Measurements from ENCODE around the gene DPP10. TPM values are rescaled to one million over a fixed set of nuclear protein-coding genes. Genes with fewer than 3 reads are reported as not detected.

Gene DPP10
- total RNA-seq, 1 experiment from 2014 or later: not detected

DNA sequence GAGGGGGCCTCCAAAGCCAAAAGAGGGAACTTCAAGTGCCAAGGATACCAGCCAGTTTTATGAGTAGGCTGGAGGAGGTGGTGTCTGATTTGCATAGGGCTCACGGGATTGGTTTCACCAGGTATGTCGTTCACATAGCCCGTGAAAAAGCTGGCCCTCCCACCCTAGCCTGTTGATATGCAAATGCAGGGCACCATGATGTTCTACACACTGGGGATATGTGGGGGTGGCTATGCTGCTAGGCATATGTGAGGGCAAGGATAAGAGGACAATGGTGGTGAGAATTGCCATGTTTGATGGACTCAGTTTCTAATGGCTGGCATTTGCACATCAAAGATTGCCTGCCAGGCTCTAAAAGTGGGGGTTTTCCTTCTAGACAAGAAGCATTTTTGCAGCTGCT lies 378.6 kb downstream of the DPP10 start:
- TF ChIP-seq, protein P1, sequence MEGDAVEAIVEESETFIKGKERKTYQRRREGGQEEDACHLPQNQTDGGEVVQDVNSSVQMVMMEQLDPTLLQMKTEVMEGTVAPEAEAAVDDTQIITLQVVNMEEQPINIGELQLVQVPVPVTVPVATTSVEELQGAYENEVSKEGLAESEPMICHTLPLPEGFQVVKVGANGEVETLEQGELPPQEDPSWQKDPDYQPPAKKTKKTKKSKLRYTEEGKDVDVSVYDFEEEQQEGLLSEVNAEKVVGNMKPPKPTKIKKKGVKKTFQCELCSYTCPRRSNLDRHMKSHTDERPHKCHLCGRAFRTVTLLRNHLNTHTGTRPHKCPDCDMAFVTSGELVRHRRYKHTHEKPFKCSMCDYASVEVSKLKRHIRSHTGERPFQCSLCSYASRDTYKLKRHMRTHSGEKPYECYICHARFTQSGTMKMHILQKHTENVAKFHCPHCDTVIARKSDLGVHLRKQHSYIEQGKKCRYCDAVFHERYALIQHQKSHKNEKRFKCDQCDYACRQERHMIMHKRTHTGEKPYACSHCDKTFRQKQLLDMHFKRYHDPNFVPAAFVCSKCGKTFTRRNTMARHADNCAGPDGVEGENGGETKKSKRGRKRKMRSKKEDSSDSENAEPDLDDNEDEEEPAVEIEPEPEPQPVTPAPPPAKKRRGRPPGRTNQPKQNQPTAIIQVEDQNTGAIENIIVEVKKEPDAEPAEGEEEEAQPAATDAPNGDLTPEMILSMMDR (IDR thresholded peaks at IDR 0.05; ENCODE audit: unreplicated experiment): no peak
- Mint-ChIP-seq H3K4me1 (ENCODE audit: low read depth, unreplicated experiment) (no peaks in the 10 kb centered on the region), H3K36me3 (ENCODE audit: insufficient read depth, unreplicated experiment) (no peaks in the 10 kb centered on the region), H3K27me3 (ENCODE audit: unreplicated experiment) (no peaks in the 10 kb centered on the region), H3K27ac (ENCODE audit: unreplicated experiment) (no peak overlapping the region), H3K9me3 (ENCODE audit: low read depth, unreplicated experiment) (peaks cover 6% of the 10 kb centered on the region), H3K4me3 (ENCODE audit: low read depth, unreplicated experiment) (no peak overlapping the region)
- intact Hi-C loops (cut with micrococcal nuclease; ENCODE audit: unreplicated experiment): no loop called here
- no peak for DNase-seq
- no TSS peak for BruUV-seq (replicated peaks)
- CTCF ChIA-PET: no interaction called here

DNA sequence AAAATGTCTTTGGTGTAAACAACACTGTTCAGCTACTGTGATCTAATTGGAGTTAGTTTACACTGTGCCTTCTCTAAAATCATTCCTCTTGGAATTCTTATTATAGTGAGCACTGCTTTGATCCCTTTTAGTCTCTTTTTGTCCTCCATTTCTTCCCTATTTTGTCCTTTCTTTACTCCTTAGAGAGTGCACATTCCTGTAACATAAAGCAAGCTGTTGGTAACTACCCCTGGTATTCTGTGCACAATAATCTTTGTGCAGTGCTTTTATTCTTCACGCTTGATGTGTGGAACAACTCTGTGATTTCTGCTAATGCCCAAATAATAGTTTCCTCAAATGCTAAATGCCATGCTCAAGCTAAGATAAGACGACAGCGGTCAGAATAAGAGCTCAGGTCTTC lies 401.5 kb downstream of the DPP10 start:
- Mint-ChIP-seq H3K9me3 (ENCODE audit: low read depth, unreplicated experiment) (peaks cover 24% of the 10 kb centered on the region), H3K27me3 (ENCODE audit: unreplicated experiment) (no peaks in the 10 kb centered on the region), H3K36me3 (ENCODE audit: insufficient read depth, unreplicated experiment) (no peaks in the 10 kb centered on the region), H3K4me1 (ENCODE audit: low read depth, unreplicated experiment) (no peaks in the 10 kb centered on the region), H3K4me3 (ENCODE audit: low read depth, unreplicated experiment) (no peak overlapping the region), H3K27ac (ENCODE audit: unreplicated experiment) (no peak overlapping the region)
- no TSS peak for BruUV-seq (replicated peaks)
- DNase-seq: no peak
- CTCF ChIA-PET: no interaction called here
- intact Hi-C loops (cut with micrococcal nuclease; ENCODE audit: unreplicated experiment): no loop called here
- TF ChIP-seq, protein P1 (IDR thresholded peaks at IDR 0.05; ENCODE audit: unreplicated experiment): no peak

DNA sequence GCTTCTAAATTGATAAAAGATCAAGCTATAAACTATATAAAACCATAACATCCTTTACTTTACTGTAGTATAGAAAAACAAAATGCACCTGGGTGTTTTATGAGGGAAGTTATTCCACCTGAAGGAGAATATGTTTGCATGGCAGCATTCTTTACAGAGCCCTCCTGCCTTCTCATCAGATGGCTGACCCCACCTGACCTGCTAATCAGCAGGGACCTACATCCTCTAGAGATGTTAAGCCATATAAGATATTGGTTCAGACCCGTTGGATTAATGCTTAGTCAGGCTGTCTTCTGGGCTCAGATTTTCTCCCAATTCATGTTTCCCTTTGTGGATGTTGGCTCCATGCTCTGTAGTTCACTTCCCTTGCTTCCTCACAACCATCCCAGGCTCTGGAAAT lies 414.8 kb downstream of the DPP10 start:
- Mint-ChIP-seq H3K9me3 (ENCODE audit: low read depth, unreplicated experiment) (peaks cover 9% of the 10 kb centered on the region), H3K4me1 (ENCODE audit: low read depth, unreplicated experiment) (no peaks in the 10 kb centered on the region), H3K36me3 (ENCODE audit: insufficient read depth, unreplicated experiment) (no peaks in the 10 kb centered on the region), H3K4me3 (ENCODE audit: low read depth, unreplicated experiment) (no peak overlapping the region), H3K27ac (ENCODE audit: unreplicated experiment) (no peak overlapping the region), H3K27me3 (ENCODE audit: unreplicated experiment) (no peaks in the 10 kb centered on the region)
- TF ChIP-seq, protein P1 (IDR thresholded peaks at IDR 0.05; ENCODE audit: unreplicated experiment): no peak
- intact Hi-C loops (cut with micrococcal nuclease; ENCODE audit: unreplicated experiment): no loop called here
- DNase-seq: no peak
- BruUV-seq (replicated peaks): no TSS peak
- CTCF ChIA-PET: no interaction called here

DNA sequence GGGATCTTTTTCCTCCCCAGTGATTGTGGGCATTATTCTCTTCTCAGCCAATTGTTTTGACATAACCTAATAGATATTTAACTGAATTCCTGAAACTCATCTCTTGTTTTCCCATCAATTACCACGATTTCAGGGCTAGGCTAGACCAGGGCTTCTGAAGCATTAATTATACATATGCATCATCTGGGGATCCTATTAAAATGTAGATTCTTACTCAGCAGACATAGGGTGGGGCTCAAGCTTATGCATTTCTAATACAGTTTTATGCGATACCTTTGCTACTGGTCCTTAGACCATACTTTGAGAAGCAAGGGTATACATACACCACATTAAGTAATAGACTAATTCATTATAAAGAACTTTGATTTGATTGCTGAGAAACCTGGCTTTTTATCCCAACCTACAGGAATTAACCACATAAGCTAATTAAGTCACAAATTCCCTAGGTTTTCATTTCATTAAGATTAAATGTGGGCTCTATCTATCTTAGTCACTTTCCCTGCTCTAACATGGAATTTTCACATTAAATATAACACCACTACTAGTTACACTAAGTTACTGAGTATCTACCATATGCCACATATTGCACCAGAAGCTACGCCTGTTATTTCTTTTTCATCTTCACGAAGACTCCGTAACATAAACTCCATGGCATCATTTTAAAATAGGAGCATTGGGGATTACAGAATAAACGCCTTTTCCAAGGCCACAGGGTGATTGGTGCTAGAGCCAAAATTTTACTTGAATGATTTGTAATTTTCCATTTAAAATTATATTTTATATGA lies 417.5 kb downstream of the DPP10 start:
- Mint-ChIP-seq H3K27me3 (ENCODE audit: unreplicated experiment) (no peaks in the 10 kb centered on the region), H3K36me3 (ENCODE audit: insufficient read depth, unreplicated experiment) (no peaks in the 10 kb centered on the region), H3K9me3 (ENCODE audit: low read depth, unreplicated experiment) (peaks cover 17% of the 10 kb centered on the region), H3K4me1 (ENCODE audit: low read depth, unreplicated experiment) (no peaks in the 10 kb centered on the region), H3K4me3 (ENCODE audit: low read depth, unreplicated experiment) (no peak overlapping the region), H3K27ac (ENCODE audit: unreplicated experiment) (no peak overlapping the region)
- BruUV-seq (replicated peaks): no TSS peak
- no peak for DNase-seq
- TF ChIP-seq, protein P1 (IDR thresholded peaks at IDR 0.05; ENCODE audit: unreplicated experiment): no peak
- CTCF ChIA-PET: no interaction called here
- intact Hi-C loops (cut with micrococcal nuclease; ENCODE audit: unreplicated experiment): no loop called here
